IPS-NIHi7 (cell line): ENCODE data around the gene TRIM56.
"Not testable (repeated sequence)": the region's sequence is repeated elsewhere in the genome, so short reads cannot be mapped to it uniquely, and the experiment has no call there.

ENCODE experiments used
- DNase-seq: peaks from one replicate; pipeline ENCODE4 v3.0.0; 2012; ENCODE audit warnings: mixed read lengths; ENCODE audit errors: extremely low spot score

The TRIM56 gene

GRCh38 chr7:101088858-101089529 lies 3.7 kb downstream of the TRIM56 start:
- DNase-seq = no peak

GRCh38 chr7:101089876-101090275 lies 4.6 kb downstream of the TRIM56 start:
- no peak for DNase-seq

GRCh38 chr7:101092266-101092905 lies 7.1 kb downstream of the TRIM56 start:
- not testable (repeated sequence) for DNase-seq

- no peak for DNase-seq
These were observed 8.6 kb downstream of the TRIM56 start for GRCh38 chr7:101093906-101094305.

GRCh38 chr7:101094376-101094775 lies 9.1 kb downstream of the TRIM56 start:
- DNase-seq = no peak

GRCh38 chr7:101094791-101095375 lies 9.6 kb downstream of the TRIM56 start:
- DNase-seq = peak; percentile 75

- no peak for DNase-seq
These were observed 11.2 kb downstream of the TRIM56 start for GRCh38 chr7:101096331-101096956.

- DNase-seq = no peak
These were observed 11.7 kb downstream of the TRIM56 start for GRCh38 chr7:101096957-101097347.

GRCh38 chr7:101097561-101097960 lies 12.3 kb downstream of the TRIM56 start:
- no peak for DNase-seq

- DNase-seq = peak; percentile 89
These were observed 14.9 kb downstream of the TRIM56 start for GRCh38 chr7:101099969-101100781.

- no peak for DNase-seq
These were observed 15.9 kb downstream of the TRIM56 start for GRCh38 chr7:101100858-101101847.

GRCh38 chr7:101102026-101102425 lies 16.7 kb downstream of the TRIM56 start:
- DNase-seq = no peak

GRCh38 chr7:101103701-101104100 lies 18.4 kb downstream of the TRIM56 start:
- DNase-seq = not testable (repeated sequence)

GRCh38 chr7:101104193-101104713 lies 19.0 kb downstream of the TRIM56 start:
- DNase-seq = no peak

- DNase-seq = no peak
These were observed 19.5 kb downstream of the TRIM56 start for GRCh38 chr7:101104799-101105198.

GRCh38 chr7:101105248-101105647 lies 20.0 kb downstream of the TRIM56 start:
- DNase-seq = not testable (repeated sequence)

GRCh38 chr7:101106386-101106785 lies 21.1 kb downstream of the TRIM56 start:
- no peak for DNase-seq

- no peak for DNase-seq
These were observed 23.1 kb downstream of the TRIM56 start for GRCh38 chr7:101108330-101108857.

GRCh38 chr7:101108961-101109360 lies 23.7 kb downstream of the TRIM56 start:
- no peak for DNase-seq

- DNase-seq = no peak
These were observed 24.1 kb downstream of the TRIM56 start for GRCh38 chr7:101109368-101109767.
